ENCODE results near the gene UPK3A. TPM values are rescaled to one million over a fixed set of nuclear protein-coding genes. Genes with fewer than 3 reads are reported as not detected.

The UPK3A gene
- total and polyA plus RNA-seq, 2 of the 13 experiments (the other 11 are each of a cell fraction or from before 2014, with no cell fraction given): 10.5 to 13.8 TPM

DNA sequence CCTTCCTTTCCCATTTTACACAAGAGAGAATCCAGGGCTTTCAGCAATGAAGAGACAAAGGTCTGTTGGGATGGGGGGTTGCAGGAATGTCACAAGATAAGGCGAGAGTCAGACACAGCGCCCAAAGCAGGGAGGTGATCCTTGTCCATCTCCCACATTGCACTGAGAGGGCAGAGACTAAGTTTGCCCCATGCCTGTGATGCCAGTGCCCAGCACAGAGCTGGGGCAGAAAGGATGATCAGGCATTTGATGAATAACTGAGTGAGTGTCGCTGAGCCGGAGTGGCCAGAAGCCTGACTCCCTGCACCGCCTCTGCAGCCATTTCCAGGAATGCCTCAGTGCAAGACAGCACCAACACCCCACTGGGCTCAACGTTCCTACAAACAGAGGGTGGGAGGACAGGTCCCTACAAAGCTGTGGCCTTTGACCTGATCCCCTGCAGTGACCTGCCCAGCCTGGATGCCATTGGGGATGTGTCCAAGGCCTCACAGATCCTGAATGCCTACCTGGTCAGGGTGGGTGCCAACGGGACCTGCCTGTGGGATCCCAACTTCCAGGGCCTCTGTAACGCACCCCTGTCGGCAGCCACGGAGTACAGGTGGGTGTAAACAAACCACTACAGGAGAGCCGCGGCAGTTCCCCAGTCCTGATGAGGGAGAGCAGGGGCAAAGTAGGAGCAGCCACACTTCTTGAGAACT is 2.3 kb downstream of the UPK3A start (continued):
- TF ChIP-seq, protein P1, sequence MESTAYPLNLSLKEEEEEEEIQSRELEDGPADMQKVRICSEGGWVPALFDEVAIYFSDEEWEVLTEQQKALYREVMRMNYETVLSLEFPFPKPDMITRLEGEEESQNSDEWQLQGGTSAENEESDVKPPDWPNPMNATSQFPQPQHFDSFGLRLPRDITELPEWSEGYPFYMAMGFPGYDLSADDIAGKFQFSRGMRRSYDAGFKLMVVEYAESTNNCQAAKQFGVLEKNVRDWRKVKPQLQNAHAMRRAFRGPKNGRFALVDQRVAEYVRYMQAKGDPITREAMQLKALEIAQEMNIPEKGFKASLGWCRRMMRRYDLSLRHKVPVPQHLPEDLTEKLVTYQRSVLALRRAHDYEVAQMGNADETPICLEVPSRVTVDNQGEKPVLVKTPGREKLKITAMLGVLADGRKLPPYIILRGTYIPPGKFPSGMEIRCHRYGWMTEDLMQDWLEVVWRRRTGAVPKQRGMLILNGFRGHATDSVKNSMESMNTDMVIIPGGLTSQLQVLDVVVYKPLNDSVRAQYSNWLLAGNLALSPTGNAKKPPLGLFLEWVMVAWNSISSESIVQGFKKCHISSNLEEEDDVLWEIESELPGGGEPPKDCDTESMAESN (CRISPR knock-in tag; conservative IDR thresholded peaks at IDR 0.05): 0 out of 2 replicates have a peak, but pooled peaks have one; percentile 33
- peak; percentile 9; the same call in 1 of the 2 replicates for TF ChIP-seq MYC (CRISPR knock-in tag; IDR thresholded peaks at IDR 0.05; ENCODE audit: borderline replicate concordance)
- no peak for TF ChIP-seq PHF5A (CRISPR knock-in tag; IDR thresholded peaks at IDR 0.05; ENCODE audit: low read depth, unreplicated experiment)
- TF ChIP-seq, protein P2, sequence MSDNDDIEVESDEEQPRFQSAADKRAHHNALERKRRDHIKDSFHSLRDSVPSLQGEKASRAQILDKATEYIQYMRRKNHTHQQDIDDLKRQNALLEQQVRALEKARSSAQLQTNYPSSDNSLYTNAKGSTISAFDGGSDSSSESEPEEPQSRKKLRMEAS (IDR thresholded peaks at IDR 0.05): peak; percentile 43; the same call in 1 of the 2 replicates
- TF ChIP-seq, protein P3, sequence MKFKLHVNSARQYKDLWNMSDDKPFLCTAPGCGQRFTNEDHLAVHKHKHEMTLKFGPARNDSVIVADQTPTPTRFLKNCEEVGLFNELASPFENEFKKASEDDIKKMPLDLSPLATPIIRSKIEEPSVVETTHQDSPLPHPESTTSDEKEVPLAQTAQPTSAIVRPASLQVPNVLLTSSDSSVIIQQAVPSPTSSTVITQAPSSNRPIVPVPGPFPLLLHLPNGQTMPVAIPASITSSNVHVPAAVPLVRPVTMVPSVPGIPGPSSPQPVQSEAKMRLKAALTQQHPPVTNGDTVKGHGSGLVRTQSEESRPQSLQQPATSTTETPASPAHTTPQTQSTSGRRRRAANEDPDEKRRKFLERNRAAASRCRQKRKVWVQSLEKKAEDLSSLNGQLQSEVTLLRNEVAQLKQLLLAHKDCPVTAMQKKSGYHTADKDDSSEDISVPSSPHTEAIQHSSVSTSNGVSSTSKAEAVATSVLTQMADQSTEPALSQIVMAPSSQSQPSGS (CRISPR knock-in tag; IDR thresholded peaks at IDR 0.05): no peak
- TF ChIP-seq, protein P4, sequence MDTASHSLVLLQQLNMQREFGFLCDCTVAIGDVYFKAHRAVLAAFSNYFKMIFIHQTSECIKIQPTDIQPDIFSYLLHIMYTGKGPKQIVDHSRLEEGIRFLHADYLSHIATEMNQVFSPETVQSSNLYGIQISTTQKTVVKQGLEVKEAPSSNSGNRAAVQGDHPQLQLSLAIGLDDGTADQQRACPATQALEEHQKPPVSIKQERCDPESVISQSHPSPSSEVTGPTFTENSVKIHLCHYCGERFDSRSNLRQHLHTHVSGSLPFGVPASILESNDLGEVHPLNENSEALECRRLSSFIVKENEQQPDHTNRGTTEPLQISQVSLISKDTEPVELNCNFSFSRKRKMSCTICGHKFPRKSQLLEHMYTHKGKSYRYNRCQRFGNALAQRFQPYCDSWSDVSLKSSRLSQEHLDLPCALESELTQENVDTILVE (CRISPR knock-in tag; IDR thresholded peaks at IDR 0.05): no peak
- TF ChIP-seq KMT2A (CRISPR knock-in tag; IDR thresholded peaks at IDR 0.05): 0 out of 2 replicates have a peak, but pooled peaks have one; percentile 43
- TF ChIP-seq NONO (IDR thresholded peaks at IDR 0.05): no peak
- peak; percentile 79 for TF ChIP-seq NONO (CRISPR knock-in tag; conservative IDR thresholded peaks at IDR 0.05)
- TF ChIP-seq, protein P5, sequence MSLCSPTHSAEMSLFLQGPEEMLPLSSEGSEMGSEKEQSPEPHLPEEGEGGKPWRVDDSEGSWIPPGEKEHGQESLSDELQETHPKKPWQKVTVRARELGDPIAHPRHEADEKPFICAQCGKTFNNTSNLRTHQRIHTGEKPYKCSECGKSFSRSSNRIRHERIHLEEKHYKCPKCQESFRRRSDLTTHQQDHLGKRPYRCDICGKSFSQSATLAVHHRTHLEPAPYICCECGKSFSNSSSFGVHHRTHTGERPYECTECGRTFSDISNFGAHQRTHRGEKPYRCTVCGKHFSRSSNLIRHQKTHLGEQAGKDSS (CRISPR knock-in tag; IDR thresholded peaks at IDR 0.05; ENCODE audit: borderline replicate concordance, low read depth): 0 out of 2 replicates have a peak, but pooled peaks have one; percentile 9
